Glutamatergic neuron (in vitro differentiated cells): ENCODE data around the gene OR2M3. TPM values are rescaled to one million over a fixed set of nuclear protein-coding genes. Genes with fewer than 3 reads are reported as not detected.

ENCODE experiments used
- DNase-seq: peaks from one replicate; pipeline ENCODE4 v3.0.0; 2022
- H3K27ac Mint-ChIP-seq: one replicate; pipeline ENCODE4 v1.8.0; 2020; ENCODE audit warnings: mild to moderate bottlenecking, mixed read lengths, inconsistent platforms; ENCODE audit not compliant: unreplicated experiment
- H3K27me3 Mint-ChIP-seq: one replicate; pipeline ENCODE4 v1.8.0; 2020; ENCODE audit warnings: mild to moderate bottlenecking, moderate library complexity, mixed read lengths, inconsistent platforms; ENCODE audit not compliant: unreplicated experiment
- H3K36me3 Mint-ChIP-seq: one replicate; pipeline ENCODE4 v1.8.0; 2020; ENCODE audit warnings: mild to moderate bottlenecking, mixed read lengths, inconsistent platforms; ENCODE audit not compliant: unreplicated experiment
- H3K4me1 Mint-ChIP-seq: one replicate; pipeline ENCODE4 v1.8.0; 2020; ENCODE audit warnings: mild to moderate bottlenecking, low read depth, mixed read lengths, inconsistent platforms; ENCODE audit not compliant: unreplicated experiment
- H3K4me3 Mint-ChIP-seq: one replicate; pipeline ENCODE4 v1.8.0; 2020; ENCODE audit warnings: mild to moderate bottlenecking, mixed read lengths, inconsistent platforms; ENCODE audit not compliant: unreplicated experiment
- H3K9me3 Mint-ChIP-seq: one replicate; pipeline ENCODE4 v1.8.0; 2020; ENCODE audit warnings: mild to moderate bottlenecking, moderate library complexity, mixed read lengths, inconsistent platforms; ENCODE audit not compliant: unreplicated experiment
- CTCF ChIP-seq: fragments of 200-600 bp; sonication (generic); IDR thresholded peaks from one replicate; pipeline ENCODE4 v1.5.0; 2021; ENCODE audit not compliant: partially characterized antibody, unreplicated experiment
- total RNA-seq: library from RNA; stranded (reverse); fragmentation: NEBNext Ultra II Directional; extraction: Animal tissue kit (Norgen Biotek cat#: 25700); gene quantifications from one replicate; pipeline ENCODE4 v1.2.1, GENCODE V29; 2021; ENCODE audit not compliant: unreplicated experiment

Gene OR2M3
- total RNA-seq, 1 donor from 2014 or later = not detected

- Mint-ChIP-seq H3K36me3 (peaks cover 3% of the 10 kb centered on the region), H3K4me3 (no peak overlapping the region), H3K27ac (no peak overlapping the region), H3K27me3 (peaks cover 2% of the 10 kb centered on the region), H3K9me3 (peaks cover 9% of the 10 kb centered on the region), H3K4me1 (no peaks in the 10 kb centered on the region)
- no peak for TF ChIP-seq CTCF
- DNase-seq = no peak
These were observed 31.9 kb upstream of the OR2M3 start for GRCh38 chr1:248165186-248165585.

GRCh38 chr1:248174521-248174920, 22.5 kb upstream of the OR2M3 start, which contains the start of gene OR2M2:
Gene OR2M2, plus strand, starts transcription at chr1:248174821. Its CDS starts 5,165 bp downstream, at chr1:248179986.
- TF ChIP-seq CTCF = no peak
- Mint-ChIP-seq H3K4me3 (no peak within 1 kb of the TSS), H3K36me3 (no peaks in the 10 kb centered on the region), H3K27ac (no peak within 1 kb of the TSS), H3K27me3 (no peaks in the 10 kb centered on the region), H3K4me1 (no peaks in the 10 kb centered on the region), H3K9me3 (peaks cover 1% of the 10 kb centered on the region)
- DNase-seq = no peak

GRCh38 chr1:248183996-248184395, 13.1 kb upstream of the OR2M3 start:
- H3K4me3 Mint-ChIP-seq = no peak overlapping the region
- H3K27ac Mint-ChIP-seq = no peak overlapping the region
- H3K36me3 Mint-ChIP-seq = peaks cover 9% of the 10 kb centered on the region
- DNase-seq = no peak
- no peak for TF ChIP-seq CTCF
- peaks cover 11% of the 10 kb centered on the region for H3K9me3 Mint-ChIP-seq
- H3K4me1 Mint-ChIP-seq = no peaks in the 10 kb centered on the region
- H3K27me3 Mint-ChIP-seq = peaks cover 3% of the 10 kb centered on the region

- no peak for TF ChIP-seq CTCF
- no peaks in the 10 kb centered on the region for H3K4me1 Mint-ChIP-seq
- peaks cover 26% of the 10 kb centered on the region for H3K9me3 Mint-ChIP-seq
- peaks cover 3% of the 10 kb centered on the region for H3K27me3 Mint-ChIP-seq
- DNase-seq = no peak
- H3K27ac Mint-ChIP-seq = no peak overlapping the region
- H3K4me3 Mint-ChIP-seq = no peak overlapping the region
- H3K36me3 Mint-ChIP-seq = peaks cover 4% of the 10 kb centered on the region
These were observed 9.7 kb upstream of the OR2M3 start for GRCh38 chr1:248187363-248187762.

GRCh38 chr1:248189026-248189425, 8.0 kb upstream of the OR2M3 start:
- Mint-ChIP-seq H3K27me3 (peaks cover 3% of the 10 kb centered on the region), H3K27ac (no peak overlapping the region), H3K4me3 (no peak overlapping the region), H3K4me1 (no peaks in the 10 kb centered on the region), H3K9me3 (peaks cover 29% of the 10 kb centered on the region), H3K36me3 (peaks cover 4% of the 10 kb centered on the region)
- DNase-seq = no peak
- TF ChIP-seq CTCF = no peak
